GM19452 (cell line): ENCODE measurements around the gene ZNF384.

Experiments
- ATAC-seq: cut with Tn5 transposase; IDR thresholded peaks from one replicate; pipeline ENCODE4 v1.9.1; 2021; ENCODE audit not compliant: unreplicated experiment

ZNF384 gene

GRCh38 chr12:6653987-6654386, 35.2 kb downstream of the ZNF384 start:
- no peak for ATAC-seq

GRCh38 chr12:6653342-6653741, 35.8 kb downstream of the ZNF384 start:
- no peak for ATAC-seq

GRCh38 chr12:6652391-6652790, 36.8 kb downstream of the ZNF384 start:
- no peak for ATAC-seq

- ATAC-seq, result no peak
These were observed 38.3 kb downstream of the ZNF384 start for GRCh38 chr12:6650832-6651231.

GRCh38 chr12:6647083-6647604, 42.0 kb downstream of the ZNF384 start, which contains the start of gene ACRBP:
ACRBP (minus strand) TSS chr12:6647432; CDS start chr12:6647366, 66 bp downstream.
- ATAC-seq, result no peak

- ATAC-seq, result no peak
These were observed 42.7 kb downstream of the ZNF384 start for GRCh38 chr12:6646276-6647082.

- no peak for ATAC-seq
These were observed 44.3 kb downstream of the ZNF384 start for GRCh38 chr12:6644903-6645302.

GRCh38 chr12:6644257-6644596, 44.9 kb downstream of the ZNF384 start:
- no peak for ATAC-seq

GRCh38 chr12:6643569-6644256, 45.5 kb downstream of the ZNF384 start:
- no peak for ATAC-seq

- ATAC-seq, result no peak
These were observed 48.0 kb downstream of the ZNF384 start for GRCh38 chr12:6641131-6641530.

GRCh38 chr12:6640497-6640896, 48.7 kb downstream of the ZNF384 start:
- no peak for ATAC-seq

- no peak for ATAC-seq
These were observed 49.9 kb downstream of the ZNF384 start for GRCh38 chr12:6639151-6639801.

- ATAC-seq, result no peak
These were observed 50.9 kb downstream of the ZNF384 start for GRCh38 chr12:6638305-6638704.

- ATAC-seq, result no peak
These were observed 53.2 kb downstream of the ZNF384 start, which contains the start of gene LPAR5 for GRCh38 chr12:6635856-6636531. LPAR5 (minus strand) TSS chr12:6635959; CDS start chr12:6621248, 14,711 bp downstream.

GRCh38 chr12:6635375-6635855, 53.8 kb downstream of the ZNF384 start:
- ATAC-seq, result no peak

GRCh38 chr12:6632026-6632983, 56.9 kb downstream of the ZNF384 start:
- peak; percentile 65 for ATAC-seq

- ATAC-seq, result no peak
These were observed 57.6 kb downstream of the ZNF384 start for GRCh38 chr12:6631549-6631961.

GRCh38 chr12:6630736-6631135, 58.4 kb downstream of the ZNF384 start:
- no peak for ATAC-seq

GRCh38 chr12:6627616-6628015, 61.6 kb downstream of the ZNF384 start:
- ATAC-seq, result no peak
